Panc1 (cell line): Measurements from ENCODE around the gene CD320. TPM values are rescaled to one million over a fixed set of nuclear protein-coding genes. Genes with fewer than 3 reads are reported as not detected.

ENCODE experiments used
- ATAC-seq: fragments of 200-7000 bp; cut with Tn5 transposase; 2 replicates; pipeline ENCODE4 v1.9.1; 2020; ENCODE audit warnings: mild to moderate bottlenecking, moderate library complexity
- BruUV-seq: library from RNA; stranded (reverse); fragments of 400-500 nt; replicated peaks from 2 replicates; lab custom pipeline; 2021; lab: Mats Ljungman, UMichigan
- CTCF ChIA-PET: fragments of 300-600 bp; sonication (Branson Sonifier 250); formaldehyde crosslinking; loops from one replicate; lab custom pipeline; 2022; ENCODE audit warnings: antibody characterized with exemption; lab: Charles Lee
- POLR2A ChIA-PET: fragments of 300-600 bp; sonication (Branson Sonifier 250); formaldehyde crosslinking; loops from one replicate; lab custom pipeline; 2022; ENCODE audit warnings: antibody characterized with exemption; lab: Charles Lee
- DNase-seq: peaks from one replicate; pipeline ENCODE4 v3.0.0-alpha.2; 2010; ENCODE audit warnings: low read depth, low spot score
- H3K27ac ChIP-seq: 2 replicates; pipeline ENCODE4 v1.5.1; 2011; ENCODE audit warnings: mild to moderate bottlenecking, low read length, inconsistent platforms
- H3K27me3 ChIP-seq: fragments of 200-500 bp; sonication (Bioruptor generic); 2 replicates; pipeline ENCODE4 v1.6.0; 2014; ENCODE audit warnings: low read length, inconsistent platforms; ENCODE audit not compliant: control insufficient read depth, insufficient read depth
- H3K36me3 ChIP-seq: fragments of 200-500 bp; sonication (Bioruptor generic); 2 replicates; pipeline ENCODE4 v1.5.1; 2014; ENCODE audit warnings: inconsistent platforms, mild to moderate bottlenecking, low read length, moderate library complexity; ENCODE audit not compliant: control insufficient read depth, insufficient read depth
- H3K4me1 ChIP-seq: 2 replicates; pipeline ENCODE4 v1.5.1; 2011; ENCODE audit warnings: inconsistent platforms, mild to moderate bottlenecking, low read length, moderate library complexity; ENCODE audit not compliant: control insufficient read depth, insufficient read depth
- H3K4me3 ChIP-seq, 2 experiments: 2 replicates each; pipeline ENCODE4 v1.5.1; 2011 to 2012; ENCODE audit warnings: low read depth in 2 of 2, low read length in 2 of 2, mild to moderate bottlenecking in 2 of 2, inconsistent platforms in 1 of 2, moderate library complexity in 1 of 2
- H3K9me3 ChIP-seq: fragments of 200-500 bp; sonication (Bioruptor generic); 2 replicates; pipeline ENCODE4 v1.5.1; 2014; ENCODE audit warnings: low read depth, mild to moderate bottlenecking, inconsistent platforms, low read length, moderate library complexity; ENCODE audit not compliant: control insufficient read depth, insufficient read depth
- CTCF ChIP-seq: fragments of 450-650 bp; IDR thresholded peaks from 2 replicates; pipeline ENCODE4 v1.5.1; 2017; ENCODE audit warnings: mild to moderate bottlenecking
- POLR2AphosphoS5 ChIP-seq: IDR thresholded peaks from 2 replicates; pipeline ENCODE4 v1.6.1; 2012; ENCODE audit warnings: mild to moderate bottlenecking, low read depth, low read length, moderate library complexity
- REST ChIP-seq, 2 experiments: IDR thresholded peaks; 2 replicates each; pipeline ENCODE4 v1.6.1; 2011 to 2012; ENCODE audit warnings: low read depth in 2 of 2, control low read depth in 1 of 2, low read length in 1 of 2, mild to moderate bottlenecking in 1 of 2, moderate library complexity in 1 of 2; ENCODE audit not compliant: insufficient read depth in 1 of 2
- SIN3A ChIP-seq: IDR thresholded peaks from 2 replicates; pipeline ENCODE4 v1.6.1; 2012; ENCODE audit warnings: low read depth, mild to moderate bottlenecking, low read length, moderate library complexity, borderline replicate concordance; ENCODE audit not compliant: insufficient read depth
- TCF7L2 ChIP-seq: IDR thresholded peaks from 2 replicates; pipeline ENCODE4 v1.6.1; 2011; ENCODE audit warnings: mild to moderate bottlenecking, low read depth, low read length, inconsistent platforms
- in situ Hi-C: cut with HindIII; loops from 2 replicates; pipeline ENCODE4 v1.10.0; 2016; ENCODE audit warnings: low sequenced_read_pairs, low pct_unique_long_range_greater_than_20kb
- intact Hi-C: fragments of 100-400 bp; cut with micrococcal nuclease; formaldehyde crosslinking; loops from one replicate; pipeline ENCODE4 v1.10.0; 2022; ENCODE audit not compliant: unreplicated experiment
- total RNA-seq: library from RNA; stranded (reverse); gene quantifications from one replicate; pipeline ENCODE4 v1.2.1, GENCODE V29; 2021; ENCODE audit not compliant: unreplicated experiment

CD320 gene
- total RNA-seq, 1 experiment from 2014 or later, result 120 TPM

GRCh38 chr19:8331263-8331845, 23.2 kb upstream of the CD320 start:
- Histone ChIP-seq H3K9me3 (no peaks in the 10 kb centered on the region), H3K27ac (no peak overlapping the region), H3K4me1 (no peaks in the 10 kb centered on the region), H3K4me3 (no peak overlapping the region), H3K27me3 (no peaks in the 10 kb centered on the region; the same call in 1 of the 2 replicates), H3K36me3 (no peaks in the 10 kb centered on the region)
- ChIA-PET CTCF (interaction anchor here (0.5 to 0.6 kb wide), 2 partner anchors 64 to 158 kb away, joined by 3 to 5 read pairs; no protein-coding TSS in a partner anchor), POLR2A (no interaction called here)
- intact Hi-C loops, result no loop called here
- TF ChIP-seq SIN3A (no peak), TCF7L2 (no peak)
- in situ Hi-C loops, result no loop called here
- no peak for ATAC-seq
- BruUV-seq, result no TSS peak
- no peak for DNase-seq

- no peak for ATAC-seq
- TF ChIP-seq REST (IDR thresholded peaks at IDR 0.05; ENCODE audit: insufficient read depth in 1 of 2, low read depth in 2 of 2, low read length in 1 of 2) (no peak), CTCF (no peak), TCF7L2 (no peak), POLR2AphosphoS5 (no peak), SIN3A (no peak)
- H3K4me1 ChIP-seq, result no peaks in the 10 kb centered on the region
- no peaks in the 10 kb centered on the region; the same call in 1 of the 2 replicates for H3K27me3 ChIP-seq
- ChIA-PET CTCF (no interaction called here), POLR2A (no interaction called here)
- intact Hi-C loops, result no loop called here
- no peak overlapping the region for H3K27ac ChIP-seq
- no TSS peak for BruUV-seq
- in situ Hi-C loops, result no loop called here
- no peak for DNase-seq
- H3K9me3 ChIP-seq, result no peaks in the 10 kb centered on the region
- no peak overlapping the region for H3K4me3 ChIP-seq
- H3K36me3 ChIP-seq, result no peaks in the 10 kb centered on the region
Measured at GRCh38 chr19:8329996-8330395, 21.8 kb upstream of the CD320 start.

- no peaks in the 10 kb centered on the region for H3K27me3 ChIP-seq
- CTCF ChIA-PET, result no interaction called here
- TF ChIP-seq TCF7L2, result no peak
- no peak for TF ChIP-seq SIN3A
- TF ChIP-seq CTCF, result no peak
- TF ChIP-seq REST (IDR thresholded peaks at IDR 0.05; ENCODE audit: insufficient read depth in 1 of 2, low read depth in 2 of 2, low read length in 1 of 2), result no peak
- no peak for TF ChIP-seq POLR2AphosphoS5
- ATAC-seq, result no peak
- no peak overlapping the region for H3K4me3 ChIP-seq
- no peaks in the 10 kb centered on the region for H3K9me3 ChIP-seq
- peaks cover 12% of the 10 kb centered on the region for H3K4me1 ChIP-seq
- no TSS peak for BruUV-seq
- no peak overlapping the region for H3K27ac ChIP-seq
- peaks cover 8% of the 10 kb centered on the region for H3K36me3 ChIP-seq
- in situ Hi-C loops, result no loop called here
- no peak for DNase-seq
- intact Hi-C loops, result no loop called here
- POLR2A ChIA-PET, result no interaction called here
Measured at GRCh38 chr19:8325454-8325853, 17.3 kb upstream of the CD320 start.
